Endodermal cell (in vitro differentiated cells): ENCODE measurements around the gene TBRG4. TPM values are rescaled to one million over a fixed set of nuclear protein-coding genes. Genes with fewer than 3 reads are reported as not detected.

Experiments
- DNase-seq: peaks from one replicate; pipeline ENCODE4 v3.0.0-alpha.2; 2017
- H3K27ac ChIP-seq: 2 replicates; pipeline ENCODE4 v1.5.1; 2013; ENCODE audit warnings: mild to moderate bottlenecking, low read depth, low read length, moderate library complexity
- H3K27me3 ChIP-seq: 2 replicates; pipeline ENCODE4 v1.6.1; 2013; ENCODE audit warnings: mild to moderate bottlenecking, low read length, moderate library complexity; ENCODE audit not compliant: insufficient read depth, control insufficient read depth, poor library complexity, severe bottlenecking
- H3K36me3 ChIP-seq: 2 replicates; pipeline ENCODE4 v1.7.0; 2013; ENCODE audit warnings: mild to moderate bottlenecking, low read length, moderate library complexity; ENCODE audit not compliant: control insufficient read depth, insufficient read depth
- H3K4me1 ChIP-seq: one replicate; pipeline ENCODE4 v1.7.0; 2013; ENCODE audit warnings: low read length; ENCODE audit not compliant: control insufficient read depth, insufficient read depth
- H3K4me3 ChIP-seq: 2 replicates; pipeline ENCODE4 v1.5.1; 2013; ENCODE audit warnings: mild to moderate bottlenecking, low read length, moderate library complexity
- H3K9ac ChIP-seq: 2 replicates; pipeline ENCODE4 v1.6.1; 2013; ENCODE audit warnings: mild to moderate bottlenecking, low read length, moderate library complexity; ENCODE audit not compliant: poor library complexity, severe bottlenecking; ENCODE audit errors: extremely low read depth
- H3K9me3 ChIP-seq: 2 replicates; pipeline ENCODE4 v1.6.1; 2013; ENCODE audit warnings: mild to moderate bottlenecking, low read length, moderate library complexity; ENCODE audit not compliant: control insufficient read depth
- H3K27ac Mint-ChIP-seq: 2 replicates; pipeline ENCODE4 v1.8.0; 2020; ENCODE audit warnings: mixed read lengths
- H3K27me3 Mint-ChIP-seq: 2 replicates; pipeline ENCODE4 v1.8.0; 2021; ENCODE audit warnings: mild to moderate bottlenecking, mixed read lengths; ENCODE audit not compliant: insufficient read depth
- H3K36me3 Mint-ChIP-seq: 2 replicates; pipeline ENCODE4 v1.8.0; 2020; ENCODE audit warnings: low read depth, mixed read lengths
- H3K4me1 Mint-ChIP-seq: 2 replicates; pipeline ENCODE4 v1.8.0; 2020; ENCODE audit warnings: mixed read lengths
- H3K4me3 Mint-ChIP-seq: 2 replicates; pipeline ENCODE4 v1.8.0; 2020; ENCODE audit warnings: mild to moderate bottlenecking, moderate library complexity, mixed read lengths
- H3K9me3 Mint-ChIP-seq: 2 replicates; pipeline ENCODE4 v1.8.0; 2020; ENCODE audit warnings: mild to moderate bottlenecking, mixed read lengths
- WGBS, 2 experiments: methylation state at CpG; one replicate each; pipeline versions ENCODE4 v1.1.5 to v1.1.7; 2013; ENCODE audit warnings: missing lambda C conversion rate in 2 of 2, mixed read lengths in 1 of 2; ENCODE audit not compliant: insufficient coverage in 1 of 2, insufficient read length in 1 of 2; 5-methylcytosine and 5-hydroxymethylcytosine counted together
- total RNA-seq, 2 donors: library from RNA; stranded (reverse); fragmentation: NEBNext Ultra II Directional in 1 of 2; extraction: Animal tissue kit (Norgen Biotek cat#: 25700) in 1 of 2; gene quantifications; 2 replicates in 1 of 2; 3 replicates in 1 of 2; pipeline ENCODE4 v1.2.1, GENCODE V29; 2021
- TF ChIP-seq, protein P1 (sequence below): fragments of 200-600 bp; sonication (generic); conservative IDR thresholded peaks from 2 replicates; pipeline ENCODE4 v1.5.0; 2021; ENCODE audit warnings: antibody characterized with exemption, mild to moderate bottlenecking

TBRG4 gene
- total RNA-seq, 2 donors from 2014 or later = 66.7 to 95.9 TPM

- no peak overlapping the region for H3K4me3 Mint-ChIP-seq
- WGBS, 2 experiments = 85 to 96% methylated on average over 9 of the region's 9 CpGs
These were observed 33.9 kb downstream of the TBRG4 start for GRCh38 chr7:45077579-45077978.

DNA sequence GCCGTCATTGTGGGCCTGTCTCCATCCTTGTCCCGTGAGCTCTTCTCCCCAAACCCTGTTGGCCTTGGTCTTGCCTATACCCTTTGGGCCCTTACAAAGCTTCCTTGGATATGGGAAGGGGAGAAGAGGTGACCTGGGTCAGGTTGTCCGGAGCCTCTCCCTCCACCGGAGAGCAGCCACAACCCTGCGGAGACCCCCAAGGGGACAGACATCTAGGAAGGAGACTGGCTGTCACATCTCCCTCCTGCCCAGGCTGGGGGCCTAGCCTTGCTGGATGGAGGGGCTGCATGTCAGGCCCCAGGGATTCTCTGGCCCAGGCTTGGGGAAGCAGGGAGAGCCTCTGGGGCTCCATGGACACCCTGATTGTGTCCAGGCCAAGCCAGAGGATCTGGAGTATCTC is 34.6 kb downstream of the TBRG4 start:
- DNase-seq = peak; percentile 30
- Mint-ChIP-seq H3K27ac (no peak overlapping the region), H3K36me3 (peaks cover 34% of the 10 kb centered on the region), H3K4me1 (no peaks in the 10 kb centered on the region), H3K27me3 (no peaks in the 10 kb centered on the region), H3K9me3 (no peaks in the 10 kb centered on the region), H3K4me3 (no peak overlapping the region)
- no peaks in the 10 kb centered on the region for H3K9me3 ChIP-seq
- no peak overlapping the region for H3K27ac ChIP-seq
- H3K4me1 ChIP-seq = no peaks in the 10 kb centered on the region
- H3K4me3 ChIP-seq = no peak overlapping the region
- WGBS, 2 experiments = 91 to 100% methylated on average over 2 to 5 of the region's 5 CpGs
- peaks cover 35% of the 10 kb centered on the region for H3K36me3 ChIP-seq
- no peaks in the 10 kb centered on the region for H3K27me3 ChIP-seq
- no peak overlapping the region for H3K9ac ChIP-seq
- TF ChIP-seq, protein P1, sequence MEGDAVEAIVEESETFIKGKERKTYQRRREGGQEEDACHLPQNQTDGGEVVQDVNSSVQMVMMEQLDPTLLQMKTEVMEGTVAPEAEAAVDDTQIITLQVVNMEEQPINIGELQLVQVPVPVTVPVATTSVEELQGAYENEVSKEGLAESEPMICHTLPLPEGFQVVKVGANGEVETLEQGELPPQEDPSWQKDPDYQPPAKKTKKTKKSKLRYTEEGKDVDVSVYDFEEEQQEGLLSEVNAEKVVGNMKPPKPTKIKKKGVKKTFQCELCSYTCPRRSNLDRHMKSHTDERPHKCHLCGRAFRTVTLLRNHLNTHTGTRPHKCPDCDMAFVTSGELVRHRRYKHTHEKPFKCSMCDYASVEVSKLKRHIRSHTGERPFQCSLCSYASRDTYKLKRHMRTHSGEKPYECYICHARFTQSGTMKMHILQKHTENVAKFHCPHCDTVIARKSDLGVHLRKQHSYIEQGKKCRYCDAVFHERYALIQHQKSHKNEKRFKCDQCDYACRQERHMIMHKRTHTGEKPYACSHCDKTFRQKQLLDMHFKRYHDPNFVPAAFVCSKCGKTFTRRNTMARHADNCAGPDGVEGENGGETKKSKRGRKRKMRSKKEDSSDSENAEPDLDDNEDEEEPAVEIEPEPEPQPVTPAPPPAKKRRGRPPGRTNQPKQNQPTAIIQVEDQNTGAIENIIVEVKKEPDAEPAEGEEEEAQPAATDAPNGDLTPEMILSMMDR = no peak

More at GRCh38 chr7:45077579-45077978, 33.9 kb downstream of the TBRG4 start:
- H3K4me1 Mint-ChIP-seq = no peaks in the 10 kb centered on the region
- H3K9me3 Mint-ChIP-seq = no peaks in the 10 kb centered on the region
- no peak overlapping the region for H3K9ac ChIP-seq
- H3K4me3 ChIP-seq = no peak overlapping the region
- TF ChIP-seq, protein P1 = no peak
- peaks cover 33% of the 10 kb centered on the region for H3K36me3 Mint-ChIP-seq
- H3K36me3 ChIP-seq = peaks cover 29% of the 10 kb centered on the region
- no peaks in the 10 kb centered on the region for H3K27me3 Mint-ChIP-seq
- no peaks in the 10 kb centered on the region for H3K27me3 ChIP-seq
- H3K27ac Mint-ChIP-seq = no peak overlapping the region
- H3K27ac ChIP-seq = no peak overlapping the region
- no peak for DNase-seq
- H3K9me3 ChIP-seq = no peaks in the 10 kb centered on the region
- H3K4me1 ChIP-seq = no peaks in the 10 kb centered on the region

DNA sequence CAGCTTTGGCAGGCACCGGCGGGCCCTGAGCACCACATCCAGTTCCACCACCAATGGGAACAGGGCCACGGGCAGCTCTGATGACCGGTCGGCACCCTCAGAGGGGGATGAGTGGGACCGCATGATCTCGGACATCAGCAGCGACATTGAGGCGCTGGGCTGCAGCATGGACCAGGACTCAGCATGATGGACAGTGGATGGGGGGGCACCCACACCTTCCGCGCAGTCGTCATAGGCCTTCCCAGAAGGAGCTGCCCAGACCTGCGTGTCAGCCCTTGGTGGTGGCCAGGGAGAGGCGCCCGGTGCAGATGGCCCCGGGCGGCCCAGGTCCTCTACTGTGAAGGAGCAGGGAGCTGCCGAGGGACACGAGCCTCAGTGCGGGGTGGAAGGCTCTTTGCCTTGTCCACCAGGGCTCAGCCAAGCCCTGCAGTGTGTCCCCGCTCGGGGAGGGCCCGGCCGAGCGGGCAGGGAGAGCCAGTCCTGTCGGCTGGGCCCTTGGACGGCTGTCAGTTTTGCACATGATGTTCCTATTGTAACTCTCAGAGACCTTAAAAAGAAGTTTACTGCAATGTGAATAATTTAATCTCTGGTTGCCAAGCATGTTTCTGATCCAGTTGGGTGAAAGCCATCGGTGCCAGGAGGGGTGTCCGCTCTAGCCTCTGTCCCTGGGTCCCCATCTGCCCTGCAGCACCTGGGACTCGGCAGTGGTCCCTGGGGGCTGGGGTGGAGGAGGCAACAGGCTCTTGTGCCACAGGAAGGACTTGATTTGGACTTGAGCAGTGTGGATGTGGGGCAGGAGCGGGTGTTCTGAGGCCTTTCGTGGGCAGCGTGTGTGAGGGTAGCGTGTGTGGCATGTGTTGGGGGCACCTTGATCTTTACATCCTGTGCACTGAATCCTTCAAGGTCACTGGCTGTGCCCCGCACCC is 35.4 kb downstream of the TBRG4 start:
- Mint-ChIP-seq H3K36me3 (peaks cover 36% of the 10 kb centered on the region), H3K4me1 (no peaks in the 10 kb centered on the region), H3K27ac (no peak overlapping the region), H3K27me3 (no peaks in the 10 kb centered on the region), H3K9me3 (no peaks in the 10 kb centered on the region), H3K4me3 (no peak overlapping the region)
- Histone ChIP-seq H3K9me3 (no peaks in the 10 kb centered on the region), H3K27me3 (no peaks in the 10 kb centered on the region), H3K9ac (no peak overlapping the region), H3K4me3 (no peak overlapping the region), H3K27ac (no peak overlapping the region), H3K36me3 (peaks cover 43% of the 10 kb centered on the region), H3K4me1 (no peaks in the 10 kb centered on the region)
- 95 to 98% methylated on average over 11 to 35 of the region's 35 CpGs for WGBS, 2 experiments
- DNase-seq = no peak
- TF ChIP-seq, protein P1 = no peak
